IPS-NIHi7 (cell line): ENCODE measurements around the gene STK39.

Experiments used
- DNase-seq: peaks from one replicate; pipeline ENCODE4 v3.0.0; 2012; ENCODE audit warnings: mixed read lengths; ENCODE audit errors: extremely low spot score

STK39 gene

DNA sequence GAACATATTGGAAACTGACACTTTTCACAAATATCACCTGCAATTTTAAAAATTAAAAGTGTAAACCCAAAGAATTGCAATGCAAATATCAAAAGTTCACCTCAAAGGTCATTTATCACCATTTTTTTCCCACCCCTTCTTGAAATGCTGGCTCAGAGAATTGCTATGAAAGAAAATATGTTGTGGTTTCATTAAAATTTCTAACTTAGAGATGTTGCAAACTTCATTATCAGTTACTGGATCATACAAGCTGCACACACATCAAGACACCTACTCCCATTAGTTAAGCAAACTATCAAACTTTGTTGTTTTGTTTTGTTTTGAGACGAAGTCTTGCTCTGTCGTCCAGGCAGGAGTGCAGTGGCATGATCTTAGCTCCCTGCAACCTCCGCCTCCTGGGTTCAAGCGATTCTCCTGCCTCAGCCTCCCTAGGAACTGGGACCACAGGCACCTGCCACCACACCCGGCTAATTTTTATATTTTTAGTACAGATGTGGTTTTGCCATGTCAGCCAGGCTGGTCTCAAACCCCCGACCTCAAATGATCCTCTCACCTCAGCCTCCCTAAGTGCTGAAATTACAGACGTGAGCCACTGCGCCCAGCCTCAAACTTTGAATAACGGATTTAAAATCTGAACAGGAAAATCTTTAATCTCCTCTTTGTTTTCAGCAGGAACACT, 37.0 kb downstream of the STK39 start:
- no peak for DNase-seq

DNA sequence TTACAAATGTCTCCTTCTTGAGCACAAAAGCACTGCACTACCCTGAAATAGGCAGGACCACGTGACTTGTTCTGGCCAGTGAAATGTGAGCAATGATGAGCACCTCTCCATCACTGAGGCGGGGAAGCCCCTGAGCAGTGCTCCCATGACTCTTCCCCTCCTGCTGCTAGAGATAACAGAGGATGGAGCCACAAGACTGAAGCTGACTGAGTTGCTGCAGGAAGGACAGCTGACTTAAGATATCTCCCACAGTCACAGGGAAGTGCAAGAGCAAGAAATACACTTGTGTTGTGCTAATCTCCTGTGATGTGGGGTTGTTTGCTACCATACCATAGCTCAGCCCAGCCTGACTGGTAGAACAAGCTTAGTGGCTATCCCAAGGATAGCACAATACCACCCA, 38.7 kb downstream of the STK39 start:
- DNase-seq, result no peak

GRCh38 chr2:168207851-168208250, 39.5 kb downstream of the STK39 start:
- no peak for DNase-seq

DNA sequence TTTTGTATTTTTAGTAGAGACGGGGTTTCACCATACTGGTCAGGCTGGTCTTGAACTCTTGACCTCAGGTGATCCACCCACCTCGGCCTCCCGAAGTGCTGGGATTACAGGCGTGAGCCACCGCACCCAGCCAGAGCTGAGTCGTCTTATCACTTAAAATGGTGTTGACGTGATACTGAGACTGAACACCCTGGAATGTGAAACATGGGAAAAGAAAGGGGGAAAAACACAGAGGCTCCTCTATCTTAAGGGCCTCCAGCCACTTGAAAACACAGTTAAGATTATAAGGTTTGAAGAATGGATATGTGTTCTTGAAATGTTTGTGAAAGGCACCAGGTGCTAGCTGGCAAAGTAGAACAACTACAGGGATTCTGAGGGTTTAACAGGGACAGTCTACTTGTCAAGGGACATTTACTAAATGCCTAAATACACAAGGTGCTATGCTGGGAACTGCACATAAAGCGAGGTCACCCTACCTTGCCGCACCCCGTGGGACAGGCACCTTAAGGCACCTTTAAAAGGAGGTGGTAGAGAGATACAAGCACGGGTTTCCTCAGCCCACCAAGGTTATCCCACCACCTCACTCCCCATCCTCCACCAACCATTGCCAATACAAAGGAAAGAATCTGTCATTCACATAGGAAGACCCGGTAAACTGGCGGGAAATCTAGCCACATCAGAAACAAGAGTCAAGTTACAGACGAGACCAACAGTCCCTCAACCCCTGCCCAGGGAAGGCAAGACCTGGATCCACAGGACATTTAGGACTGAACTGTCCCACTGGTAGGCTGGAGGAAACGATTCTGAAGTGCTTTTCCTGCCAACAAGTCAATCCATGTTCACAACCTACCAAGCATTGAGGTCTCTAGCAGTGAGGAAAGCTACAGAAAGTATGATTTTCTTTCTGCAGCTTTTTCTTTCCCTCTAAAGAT, 43.4 kb downstream of the STK39 start:
- DNase-seq, result peak; percentile 69

DNA sequence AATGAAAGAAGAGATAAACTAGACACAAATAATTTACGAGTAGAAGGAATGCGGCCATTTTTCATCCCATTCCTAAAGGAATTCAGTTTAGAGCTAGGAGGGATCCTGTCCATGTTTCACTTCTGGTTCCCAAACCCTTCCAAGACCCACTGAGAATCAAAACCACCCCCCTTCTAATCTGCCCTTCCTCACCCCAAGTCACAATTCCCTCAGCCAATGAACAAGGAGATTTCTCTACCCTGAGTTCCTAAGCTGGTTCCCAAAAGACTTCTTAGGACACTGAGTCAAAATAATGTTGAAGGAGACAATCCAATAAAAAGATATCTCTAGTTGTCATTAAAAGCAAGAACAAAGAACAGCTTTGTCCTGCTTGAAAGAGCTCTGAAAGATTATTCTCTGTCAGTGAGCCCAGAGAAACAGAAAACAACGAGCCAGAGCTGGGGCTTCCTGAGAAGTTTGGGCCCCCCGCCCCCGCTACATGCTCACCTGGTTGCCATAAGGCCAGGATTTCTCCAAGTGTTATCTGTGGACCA, 45.7 kb downstream of the STK39 start:
- no peak for DNase-seq

- DNase-seq, result no peak
These were observed 46.3 kb downstream of the STK39 start for GRCh38 chr2:168200930-168201583.

GRCh38 chr2:168198476-168199207, 48.8 kb downstream of the STK39 start:
- no peak for DNase-seq

- no peak for DNase-seq
These were observed 50.6 kb downstream of the STK39 start for GRCh38 chr2:168196764-168197180.

DNA sequence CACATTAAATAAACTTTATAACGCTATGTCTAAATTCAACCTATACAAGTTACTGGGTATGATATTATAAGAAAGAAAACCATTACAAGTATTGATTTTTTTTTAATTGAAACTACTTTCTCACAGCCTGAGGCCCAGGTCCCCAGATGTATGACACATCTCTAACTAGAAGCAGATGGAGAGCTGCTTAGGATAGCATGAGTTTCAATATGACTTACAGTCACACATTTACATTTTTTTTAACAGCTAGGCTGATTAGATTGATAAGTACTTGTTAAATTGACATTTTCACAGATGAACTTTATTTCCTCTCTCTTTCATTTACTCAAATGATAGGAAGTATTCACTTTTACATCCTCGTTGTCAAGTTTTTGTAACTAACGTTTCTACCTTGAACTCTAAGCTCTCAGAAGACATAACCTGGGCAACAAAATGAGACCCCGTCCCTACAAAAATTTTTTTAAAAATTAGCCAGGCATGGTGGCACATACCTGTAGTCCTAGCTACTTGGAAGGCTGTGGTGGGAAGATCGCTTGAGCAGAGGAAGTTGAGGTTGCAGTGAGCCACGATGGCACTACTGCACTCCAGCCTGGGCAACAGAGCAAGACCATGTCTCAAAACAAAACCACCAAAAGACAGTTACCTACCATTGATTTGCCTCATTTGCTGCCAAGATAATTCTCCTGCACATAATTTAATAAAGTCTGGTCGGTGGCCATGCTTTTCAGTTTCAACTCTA, 52.4 kb downstream of the STK39 start:
- DNase-seq, result no peak

DNA sequence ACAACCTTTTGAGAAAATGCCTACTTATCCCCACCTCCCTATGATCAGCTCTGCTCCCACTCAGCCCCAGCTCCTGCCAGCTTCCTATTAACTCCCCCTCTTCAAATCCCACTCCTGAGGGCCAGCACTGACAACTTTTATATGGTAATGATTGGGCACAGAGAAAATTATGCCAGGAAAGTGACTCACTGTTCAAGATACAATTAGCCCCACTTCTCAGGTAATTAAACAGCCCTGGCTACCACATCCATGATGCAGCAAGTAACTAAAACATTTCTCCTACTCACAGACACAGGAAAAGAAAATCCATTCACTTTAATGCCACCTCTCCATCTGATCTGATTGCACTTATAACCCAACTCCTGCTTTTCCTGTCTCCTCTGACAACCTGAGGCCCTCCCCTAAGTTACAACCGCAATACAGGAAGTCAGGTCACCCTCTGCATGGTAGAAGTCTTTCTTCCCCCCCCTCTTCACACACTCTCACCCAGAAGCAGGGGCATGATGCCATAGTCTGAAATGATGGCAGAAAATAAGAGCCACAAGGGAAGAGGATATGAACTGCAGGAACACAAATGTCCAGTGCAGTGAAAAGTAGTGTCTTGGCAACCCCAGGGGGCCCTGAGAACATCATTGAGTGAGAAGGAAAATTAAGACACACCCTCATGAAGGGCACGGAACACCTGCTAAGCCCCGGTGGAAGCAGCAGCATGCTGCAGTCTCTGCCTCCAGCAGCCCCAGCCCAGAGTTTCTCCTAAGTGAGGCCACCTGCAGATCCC, 54.4 kb downstream of the STK39 start:
- no peak for DNase-seq

GRCh38 chr2:168191955-168192785, 55.2 kb downstream of the STK39 start:
- no peak for DNase-seq

GRCh38 chr2:168190590-168191336, 56.6 kb downstream of the STK39 start:
- no peak for DNase-seq

GRCh38 chr2:168189835-168190569, 57.4 kb downstream of the STK39 start:
- no peak for DNase-seq

DNA sequence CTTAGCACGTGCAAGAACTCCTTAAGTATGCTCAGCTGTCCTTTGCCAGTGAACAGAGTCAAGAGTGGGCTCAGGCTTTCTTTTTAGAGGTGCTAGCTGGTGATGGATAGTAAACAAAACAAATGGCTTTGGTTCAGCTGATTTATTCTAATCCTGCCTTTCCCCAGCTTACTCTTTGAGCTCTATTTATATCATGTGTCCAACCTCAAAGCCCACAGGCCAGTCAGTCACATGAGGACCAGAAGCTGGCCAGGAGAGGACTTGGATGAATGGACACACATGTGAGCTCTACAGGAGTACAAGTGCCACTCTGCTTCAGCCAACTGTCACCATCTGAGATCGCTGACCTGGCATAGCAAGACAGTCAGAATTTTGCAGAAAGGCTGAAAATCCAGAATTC, 59.4 kb downstream of the STK39 start:
- no peak for DNase-seq

DNA sequence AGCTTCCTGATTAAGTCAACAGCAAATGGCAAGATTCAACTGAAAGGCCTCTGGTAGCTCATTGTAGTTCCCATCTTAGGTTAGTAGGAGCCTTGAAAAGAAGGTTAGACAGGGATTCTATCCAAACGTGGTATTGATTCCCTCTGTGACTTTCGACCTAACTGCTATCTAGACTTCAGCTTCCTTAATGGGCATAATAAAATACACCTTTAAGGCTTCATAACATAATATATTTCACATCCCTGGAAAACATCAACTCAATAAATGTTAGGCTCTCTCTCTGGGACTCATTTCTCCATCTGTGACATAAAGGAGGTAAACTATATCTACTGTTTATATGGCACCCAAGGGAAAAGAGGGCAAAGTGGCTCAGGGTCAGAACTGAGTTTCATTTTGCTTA, 60.9 kb downstream of the STK39 start:
- DNase-seq, result no peak

GRCh38 chr2:168185583-168186274, 61.7 kb downstream of the STK39 start:
- no peak for DNase-seq
